ENCODE data around the gene RIPK4.

The RIPK4 gene

GRCh38 chr21:41759926-41760325 lies 6.9 kb downstream of the RIPK4 start:
- Histone ChIP-seq H3K9me3 (ENCODE audit: severe bottlenecking) (no peaks in the 10 kb centered on the region), H3K27me3 (ENCODE audit: insufficient read depth, low read depth, severe bottlenecking) (no peaks in the 10 kb centered on the region), H3K4me3 (ENCODE audit: low read depth, low read length) (no peak overlapping the region), H3K36me3 (peaks cover 9% of the 10 kb centered on the region; the same call in 1 of the 2 replicates), H3K27ac (no peak overlapping the region)
- TF ChIP-seq CTCF (IDR thresholded peaks at IDR 0.05; ENCODE audit: low read depth, low read length), result no peak
- no peak for DNase-seq

- peaks cover 9% of the 10 kb centered on the region; the same call in 1 of the 2 replicates for H3K36me3 ChIP-seq
- H3K9me3 ChIP-seq (ENCODE audit: severe bottlenecking), result no peaks in the 10 kb centered on the region
- TF ChIP-seq CTCF (IDR thresholded peaks at IDR 0.05; ENCODE audit: low read depth, low read length), result no peak
- no peak overlapping the region for H3K4me3 ChIP-seq (ENCODE audit: low read depth, low read length)
- no peak overlapping the region for H3K27ac ChIP-seq
- no peaks in the 10 kb centered on the region for H3K27me3 ChIP-seq (ENCODE audit: insufficient read depth, low read depth, severe bottlenecking)
- no peak for DNase-seq
Observed at GRCh38 chr21:41759214-41759840, 7.5 kb downstream of the RIPK4 start.

- Histone ChIP-seq H3K9me3 (ENCODE audit: severe bottlenecking) (no peaks in the 10 kb centered on the region), H3K27me3 (ENCODE audit: insufficient read depth, low read depth, severe bottlenecking) (no peaks in the 10 kb centered on the region), H3K36me3 (peaks cover 9% of the 10 kb centered on the region; the same call in 1 of the 2 replicates), H3K4me3 (ENCODE audit: low read depth, low read length) (no peak overlapping the region), H3K27ac (no peak overlapping the region)
- DNase-seq, result no peak
- TF ChIP-seq CTCF (IDR thresholded peaks at IDR 0.05; ENCODE audit: low read depth, low read length), result no peak
Observed at GRCh38 chr21:41758550-41758949, 8.3 kb downstream of the RIPK4 start.

GRCh38 chr21:41755934-41756773 lies 10.7 kb downstream of the RIPK4 start:
- Histone ChIP-seq H3K4me3 (ENCODE audit: low read depth, low read length) (no peak overlapping the region), H3K9me3 (ENCODE audit: severe bottlenecking) (no peaks in the 10 kb centered on the region), H3K36me3 (peaks cover 9% of the 10 kb centered on the region), H3K27me3 (ENCODE audit: insufficient read depth, low read depth, severe bottlenecking) (no peaks in the 10 kb centered on the region), H3K27ac (no peak overlapping the region)
- no peak for TF ChIP-seq CTCF (IDR thresholded peaks at IDR 0.05; ENCODE audit: low read depth, low read length)
- DNase-seq, result no peak

GRCh38 chr21:41755258-41755933 lies 11.5 kb downstream of the RIPK4 start:
- DNase-seq, result no peak
- Histone ChIP-seq H3K27ac (no peak overlapping the region), H3K4me3 (ENCODE audit: low read depth, low read length) (no peak overlapping the region), H3K27me3 (ENCODE audit: insufficient read depth, low read depth, severe bottlenecking) (no peaks in the 10 kb centered on the region), H3K36me3 (peaks cover 12% of the 10 kb centered on the region), H3K9me3 (ENCODE audit: severe bottlenecking) (no peaks in the 10 kb centered on the region)
- no peak for TF ChIP-seq CTCF (IDR thresholded peaks at IDR 0.05; ENCODE audit: low read depth, low read length)
